AG09319 (cell line): ENCODE measurements around the gene PDHA2.
"Not testable (repeated sequence)": the region's sequence is repeated elsewhere in the genome, so short reads cannot be mapped to it uniquely, and the experiment has no call there.

Experiments used
- DNase-seq: peaks from one replicate; pipeline ENCODE4 v3.0.0-alpha.2; 2010; ENCODE audit warnings: low read depth; ENCODE audit errors: extremely low read depth
- TF ChIP-seq, protein P1 (sequence below): IDR thresholded peaks from 2 replicates; pipeline ENCODE4 v1.5.1; 2011; ENCODE audit warnings: low read depth, mild to moderate bottlenecking, inconsistent platforms, low read length, moderate library complexity

Gene PDHA2

DNA sequence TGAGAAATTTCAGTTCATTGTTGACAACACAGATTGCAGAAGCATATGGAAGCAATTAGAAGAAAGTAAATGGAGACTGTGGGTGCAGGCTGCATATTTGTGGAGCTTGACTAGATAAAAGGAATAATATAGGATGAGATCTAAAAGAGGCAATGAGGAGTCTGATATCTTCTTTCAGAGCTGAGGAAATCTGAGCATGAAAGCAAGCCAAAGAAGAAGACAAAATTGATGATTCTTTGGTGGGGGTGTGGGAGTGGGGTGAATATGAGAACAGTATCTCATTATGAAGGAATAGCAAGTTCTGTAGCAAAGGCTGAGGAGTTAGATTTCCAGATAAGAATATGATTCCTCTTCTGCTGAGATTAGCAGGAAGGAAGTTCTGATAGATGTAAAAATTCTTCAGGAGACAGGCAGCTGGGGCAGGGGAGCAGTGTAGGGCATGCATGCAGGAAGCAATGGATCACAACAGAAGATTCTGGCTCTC lies 6.1 kb upstream of the PDHA2 start:
- no peak for DNase-seq
- TF ChIP-seq, protein P1, sequence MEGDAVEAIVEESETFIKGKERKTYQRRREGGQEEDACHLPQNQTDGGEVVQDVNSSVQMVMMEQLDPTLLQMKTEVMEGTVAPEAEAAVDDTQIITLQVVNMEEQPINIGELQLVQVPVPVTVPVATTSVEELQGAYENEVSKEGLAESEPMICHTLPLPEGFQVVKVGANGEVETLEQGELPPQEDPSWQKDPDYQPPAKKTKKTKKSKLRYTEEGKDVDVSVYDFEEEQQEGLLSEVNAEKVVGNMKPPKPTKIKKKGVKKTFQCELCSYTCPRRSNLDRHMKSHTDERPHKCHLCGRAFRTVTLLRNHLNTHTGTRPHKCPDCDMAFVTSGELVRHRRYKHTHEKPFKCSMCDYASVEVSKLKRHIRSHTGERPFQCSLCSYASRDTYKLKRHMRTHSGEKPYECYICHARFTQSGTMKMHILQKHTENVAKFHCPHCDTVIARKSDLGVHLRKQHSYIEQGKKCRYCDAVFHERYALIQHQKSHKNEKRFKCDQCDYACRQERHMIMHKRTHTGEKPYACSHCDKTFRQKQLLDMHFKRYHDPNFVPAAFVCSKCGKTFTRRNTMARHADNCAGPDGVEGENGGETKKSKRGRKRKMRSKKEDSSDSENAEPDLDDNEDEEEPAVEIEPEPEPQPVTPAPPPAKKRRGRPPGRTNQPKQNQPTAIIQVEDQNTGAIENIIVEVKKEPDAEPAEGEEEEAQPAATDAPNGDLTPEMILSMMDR: no peak

DNA sequence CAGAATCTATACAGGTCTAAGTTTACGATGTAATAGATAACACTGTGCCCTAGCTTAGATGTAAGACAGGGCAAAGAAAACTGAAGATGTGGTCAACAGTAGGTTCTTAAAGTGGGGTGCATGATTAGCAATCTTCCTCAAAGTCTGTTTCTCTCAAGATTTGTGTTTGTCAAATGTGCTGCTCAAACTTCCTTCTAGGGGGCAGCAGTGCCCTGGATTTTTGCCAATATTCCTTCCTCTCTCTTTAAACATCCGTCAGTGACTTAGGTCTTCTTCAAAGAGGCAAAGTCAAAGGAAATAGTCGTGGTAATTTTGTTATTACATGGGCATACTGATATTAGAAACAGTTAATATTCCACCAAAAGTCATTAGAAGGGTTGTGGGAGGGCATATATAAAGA lies 4.2 kb upstream of the PDHA2 start:
- TF ChIP-seq, protein P1: no peak
- DNase-seq: no peak

DNA sequence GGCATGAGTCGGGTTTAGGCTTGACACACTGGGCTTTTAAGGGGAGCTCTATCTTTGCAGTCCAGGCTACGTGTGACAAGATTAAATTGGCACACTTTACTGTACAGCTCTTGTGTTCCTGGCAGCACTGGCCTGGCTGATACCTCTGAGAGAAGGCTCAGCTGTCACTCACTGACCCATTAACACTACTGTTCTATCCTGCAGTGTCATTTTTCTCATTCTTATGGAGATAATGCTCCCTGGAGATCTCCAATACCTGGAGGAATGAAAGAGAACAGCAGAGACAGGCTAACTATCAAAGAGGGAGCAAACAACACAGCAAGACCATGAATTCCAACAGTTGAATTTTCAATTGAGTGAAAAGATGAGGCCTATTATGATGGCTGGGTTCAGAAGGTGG lies 1.7 kb upstream of the PDHA2 start:
- no peak for DNase-seq

DNA sequence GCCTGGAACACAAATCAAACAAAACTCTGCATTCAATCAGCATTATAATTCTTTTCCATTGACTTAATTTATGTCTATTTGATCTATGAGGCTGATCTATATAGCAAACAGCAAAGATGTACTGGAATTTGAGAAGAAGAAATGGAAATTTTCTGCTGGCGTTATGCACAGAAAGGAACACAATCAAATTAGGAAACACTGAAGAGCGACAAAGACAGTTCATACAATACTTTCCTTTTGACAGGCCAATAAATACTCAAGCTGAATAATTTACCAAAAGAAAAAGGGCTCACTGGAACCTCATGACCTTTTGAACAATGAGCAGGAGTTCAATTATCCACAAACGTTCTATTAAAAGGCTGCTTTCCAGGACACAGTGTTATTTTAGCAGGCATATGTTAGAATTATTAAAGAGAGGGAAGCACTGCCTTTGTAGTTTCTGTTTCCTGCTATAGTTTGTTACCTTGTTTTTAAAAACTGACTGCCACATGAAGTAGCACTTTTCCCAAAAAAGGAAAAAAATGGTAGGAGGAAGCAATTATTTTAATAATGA lies 8.1 kb downstream of the PDHA2 start:
- TF ChIP-seq, protein P1: no peak
- no peak for DNase-seq

More for the DNA sequence above, 1.7 kb upstream of the PDHA2 start:
- TF ChIP-seq, protein P1: no peak

DNA sequence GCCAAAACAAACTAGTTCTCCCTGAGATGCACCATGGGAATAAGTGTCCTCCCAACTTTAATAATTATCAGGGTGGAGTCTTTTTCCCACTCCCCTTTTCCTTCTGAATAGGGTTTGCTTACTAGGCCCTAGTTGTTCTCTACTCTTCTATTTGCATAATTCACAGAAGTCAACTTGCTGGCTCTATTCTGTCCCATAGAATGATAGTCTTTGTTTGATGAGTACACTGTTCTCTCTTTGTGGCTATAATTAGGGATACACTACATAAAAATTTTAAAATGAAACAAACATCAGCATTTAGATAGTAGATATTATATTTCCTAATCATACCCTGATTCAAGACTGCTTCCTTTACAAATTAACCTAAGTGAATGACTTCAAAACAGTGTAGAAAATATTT lies 10.3 kb downstream of the PDHA2 start:
- TF ChIP-seq, protein P1: no peak

DNA sequence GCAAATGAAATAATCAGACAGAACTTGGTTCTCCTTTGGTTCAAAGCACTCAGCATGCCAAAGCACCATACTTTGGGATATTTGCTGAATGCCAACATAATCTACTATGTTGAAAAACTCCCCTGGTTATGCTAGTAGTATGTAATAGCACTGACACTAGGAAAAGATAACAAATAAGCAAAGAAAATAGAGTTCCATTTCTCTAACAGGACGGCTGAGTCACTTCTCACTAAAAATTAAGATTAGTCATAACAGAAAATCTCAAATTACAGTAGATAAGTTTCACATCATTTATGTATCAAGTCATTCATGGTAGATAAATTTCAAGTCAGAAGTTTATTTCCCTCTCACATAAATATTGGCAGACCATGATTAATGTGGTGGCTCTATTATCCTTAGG lies 17.9 kb downstream of the PDHA2 start:
- TF ChIP-seq, protein P1: no peak
- no peak for DNase-seq

More for the DNA sequence above, 10.3 kb downstream of the PDHA2 start:
- no peak for DNase-seq

DNA sequence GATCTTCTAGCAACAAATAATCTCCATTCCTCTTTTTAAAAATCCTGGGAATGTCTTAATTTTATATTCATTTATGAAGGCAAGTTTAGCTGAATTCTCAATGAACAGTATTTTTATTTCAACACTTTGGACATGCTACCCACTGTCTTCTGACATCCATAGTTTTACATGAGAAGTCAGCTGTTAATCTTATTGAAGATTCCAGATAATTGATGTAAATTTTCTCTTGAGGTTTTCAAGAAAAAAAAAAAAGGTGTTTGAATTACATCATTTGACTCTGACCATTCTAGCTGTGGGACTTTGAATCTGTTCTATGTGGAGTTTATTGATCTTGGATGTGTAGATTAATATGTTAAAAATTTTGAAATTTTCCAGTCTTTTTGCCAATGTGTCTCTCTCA lies 28.0 kb downstream of the PDHA2 start:
- TF ChIP-seq, protein P1: no peak
- DNase-seq: no peak

DNA sequence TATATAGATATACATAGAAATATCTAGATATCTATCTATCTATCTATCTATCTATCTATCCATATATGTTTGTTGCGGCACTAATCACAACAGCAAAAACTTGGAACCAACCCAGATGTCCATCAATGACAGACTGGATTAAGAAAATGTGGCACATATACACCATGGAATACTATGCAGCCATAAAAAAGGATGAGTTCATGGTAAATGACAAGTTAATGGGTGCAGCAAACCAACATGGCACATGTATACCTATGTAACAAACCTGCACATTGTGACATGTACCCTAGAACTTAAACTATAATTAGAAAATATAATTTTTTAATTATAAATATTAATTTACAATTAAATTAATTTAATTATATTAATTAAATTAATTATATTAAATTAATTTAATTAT lies 29.5 kb downstream of the PDHA2 start:
- not testable (repeated sequence) for DNase-seq
